Measurements from ENCODE around the gene NOS1AP.

- TF ChIP-seq CTCF (conservative IDR thresholded peaks at IDR 0.05; ENCODE audit: low read depth in 2 of 2), result no peak
- TF ChIP-seq POLR2AphosphoS5 (IDR thresholded peaks at IDR 0.05; ENCODE audit: low read depth), result no peak
- no peak for TF ChIP-seq EZH2 (IDR thresholded peaks at IDR 0.05; ENCODE audit: low read depth, unreplicated experiment)
- no peak for TF ChIP-seq REST (IDR thresholded peaks at IDR 0.05; ENCODE audit: unreplicated experiment)
- no peak for TF ChIP-seq EZH2phosphoT487 (IDR thresholded peaks at IDR 0.05; ENCODE audit: unreplicated experiment)
- no peak for TF ChIP-seq CREB1 (CRISPR knock-in tag; IDR thresholded peaks at IDR 0.05; ENCODE audit: low read depth)
- TF ChIP-seq ZNF462 (CRISPR knock-in tag; IDR thresholded peaks at IDR 0.05), result no peak
- no peak for TF ChIP-seq ETS1 (IDR thresholded peaks at IDR 0.05)
- no peak for TF ChIP-seq JUNB (IDR thresholded peaks at IDR 0.05; ENCODE audit: unreplicated experiment)
- no peak for TF ChIP-seq ZNF114 (CRISPR knock-in tag; IDR thresholded peaks at IDR 0.05)
These were observed 299.0 kb downstream of the NOS1AP start for GRCh38 chr1:162368451-162368850.
